Astrocyte of the hippocampus (primary cell): ENCODE results near the gene MYCBP2.
"Not testable (repeated sequence)": the region's sequence is repeated elsewhere in the genome, so short reads cannot be mapped to it uniquely, and the experiment has no call there.

ENCODE experiments used
- DNase-seq: peaks from one replicate; pipeline ENCODE4 v3.0.0; 2011; ENCODE audit warnings: low read depth, low spot score

MYCBP2 gene

GRCh38 chr13:77031656-77032243 lies 295.1 kb downstream of the MYCBP2 start:
- DNase-seq: no peak

GRCh38 chr13:77029436-77029835 lies 297.5 kb downstream of the MYCBP2 start:
- DNase-seq: no peak

- peak; percentile 46 for DNase-seq
These were observed 298.7 kb downstream of the MYCBP2 start for GRCh38 chr13:77028202-77028601.

- DNase-seq: peak; percentile 96
These were observed 299.9 kb downstream of the MYCBP2 start, which contains the start of gene FBXL3 for GRCh38 chr13:77026861-77027621. FBXL3 (minus strand) TSS chr13:77027159; CDS start chr13:77021860, 5,299 bp downstream.

GRCh38 chr13:77026255-77026860 lies 300.5 kb downstream of the MYCBP2 start:
- peak; percentile 73 for DNase-seq

- no peak for DNase-seq
These were observed 304.6 kb downstream of the MYCBP2 start for GRCh38 chr13:77022341-77022740.

- no peak for DNase-seq
These were observed 307.1 kb downstream of the MYCBP2 start for GRCh38 chr13:77019756-77020155.

- no peak for DNase-seq
These were observed 309.8 kb downstream of the MYCBP2 start for GRCh38 chr13:77016888-77017623.

- DNase-seq: peak; percentile 57
These were observed 310.6 kb downstream of the MYCBP2 start for GRCh38 chr13:77016251-77016812.

GRCh38 chr13:77014906-77015685 lies 311.8 kb downstream of the MYCBP2 start:
- no peak for DNase-seq

- DNase-seq: no peak
These were observed 312.9 kb downstream of the MYCBP2 start for GRCh38 chr13:77013853-77014542.

- DNase-seq: not testable (repeated sequence)
These were observed 317.2 kb downstream of the MYCBP2 start for GRCh38 chr13:77009719-77010118.

GRCh38 chr13:77009011-77009410 lies 317.9 kb downstream of the MYCBP2 start:
- DNase-seq: no peak

GRCh38 chr13:77008337-77008736 lies 318.6 kb downstream of the MYCBP2 start:
- DNase-seq: not testable (repeated sequence)

- DNase-seq: peak; percentile 50
These were observed 324.2 kb downstream of the MYCBP2 start for GRCh38 chr13:77002590-77003190.

GRCh38 chr13:77001963-77002587 lies 324.8 kb downstream of the MYCBP2 start:
- DNase-seq: no peak

GRCh38 chr13:77001540-77001939 lies 325.4 kb downstream of the MYCBP2 start:
- no peak for DNase-seq

GRCh38 chr13:77000475-77000874 lies 326.4 kb downstream of the MYCBP2 start:
- DNase-seq: no peak
